Loucy (cell line): Measurements from ENCODE around the gene SDCBP2.

Experiments used
- CTCF ChIP-seq: fragments of 200-600 bp; sonication (generic); conservative IDR thresholded peaks from 2 replicates; pipeline ENCODE4 v1.5.1; 2014; ENCODE audit warnings: mild to moderate bottlenecking, antibody characterized with exemption, low read length
- EZH2phosphoT487 ChIP-seq: fragments of 200-600 bp; IDR thresholded peaks from 2 replicates; pipeline ENCODE4 v1.6.1; 2018; ENCODE audit warnings: antibody characterized with exemption, mild to moderate bottlenecking, moderate library complexity, borderline replicate concordance

GRCh38 chr20:1282966-1283365 is 46.0 kb downstream of the SDCBP2 start:
- TF ChIP-seq CTCF (no peak), EZH2phosphoT487 (no peak)
